IMR-90 (cell line): ENCODE data around the gene ROBO2. TPM values are rescaled to one million over a fixed set of nuclear protein-coding genes. Genes with fewer than 3 reads are reported as not detected.

ENCODE experiments used
- ATAC-seq: fragments of 200-7000 bp; cut with Tn5 transposase; 2 replicates; pipeline ENCODE4 v1.9.1; 2020; ENCODE audit warnings: low read depth, mild to moderate bottlenecking, moderate library complexity
- BruUV-seq: library from RNA; stranded (reverse); fragments of 400-500 nt; replicated peaks from 2 replicates; lab custom pipeline; 2021; lab: Mats Ljungman, UMichigan
- CTCF ChIA-PET: fragments of 300-600 bp; formaldehyde crosslinking; extraction: SDS; loops from one replicate; lab custom pipeline; 2021; ENCODE audit warnings: antibody characterized with exemption; lab: Yijun Ruan, JAX
- POLR2A ChIA-PET: fragments of 300-600 bp; sonication (Branson Sonifier 250); formaldehyde crosslinking; loops from one replicate; lab custom pipeline; 2022; ENCODE audit warnings: antibody characterized with exemption; ENCODE audit not compliant: unreplicated experiment; lab: Charles Lee
- DNase-seq: peaks from one replicate; pipeline ENCODE4 v3.0.0; 2013
- H2AFZ ChIP-seq: replicated peaks from 2 replicates; pipeline ENCODE3; 2013; ENCODE audit warnings: low read length, mild to moderate bottlenecking; ENCODE audit not compliant: poor library complexity
- H2AK5ac ChIP-seq: 2 replicates; pipeline ENCODE4 v1.6.1; 2013; ENCODE audit warnings: low read depth, low read length, inconsistent platforms
- H2AK9ac ChIP-seq: replicated peaks from 2 replicates; pipeline ENCODE3; 2013; ENCODE audit warnings: mild to moderate bottlenecking, low read depth, low read length, moderate library complexity; ENCODE audit not compliant: poor library complexity
- H2BK120ac ChIP-seq: 2 replicates; pipeline ENCODE4 v1.6.1; 2013; ENCODE audit warnings: low read depth, low read length, inconsistent platforms
- H2BK15ac ChIP-seq: 3 replicates; pipeline ENCODE4 v1.6.1; 2013; ENCODE audit warnings: low read depth, low read length, inconsistent platforms
- H2BK20ac ChIP-seq: 2 replicates; pipeline ENCODE4 v1.6.1; 2013; ENCODE audit warnings: low read depth, mild to moderate bottlenecking, inconsistent platforms, low read length, moderate library complexity
- H2BK5ac ChIP-seq: 2 replicates; pipeline ENCODE4 v1.6.1; 2013; ENCODE audit warnings: mild to moderate bottlenecking, low read depth, low read length, inconsistent platforms; ENCODE audit not compliant: poor library complexity, severe bottlenecking
- H3K14ac ChIP-seq: replicated peaks from 2 replicates; pipeline ENCODE4 v1.6.1; 2013; ENCODE audit warnings: low read depth, low read length, inconsistent platforms
- H3K18ac ChIP-seq: 2 replicates; pipeline ENCODE4 v1.6.1; 2013; ENCODE audit warnings: low read depth, low read length, control low read depth
- H3K23ac ChIP-seq: 2 replicates; pipeline ENCODE4 v1.6.1; 2013; ENCODE audit warnings: low read depth, low read length, inconsistent platforms
- H3K27ac ChIP-seq: 2 replicates; pipeline ENCODE4 v1.5.1; 2013; ENCODE audit warnings: mild to moderate bottlenecking, control low read depth, low read length; ENCODE audit not compliant: insufficient read depth
- H3K27me3 ChIP-seq: 2 replicates; pipeline ENCODE4 v1.6.1; 2013; ENCODE audit warnings: low read length; ENCODE audit not compliant: control insufficient read depth, insufficient read depth
- H3K36me3 ChIP-seq: 2 replicates; pipeline ENCODE4 v1.6.1; 2013; ENCODE audit warnings: low read length, mixed read lengths; ENCODE audit not compliant: control insufficient read depth, insufficient read depth
- H3K4ac ChIP-seq: 2 replicates; pipeline ENCODE4 v1.6.1; 2013; ENCODE audit warnings: low read depth, low read length, inconsistent platforms
- H3K4me1 ChIP-seq: 2 replicates; pipeline ENCODE4 v1.6.1; 2013; ENCODE audit warnings: low read length, mixed read lengths; ENCODE audit not compliant: control insufficient read depth, insufficient read depth
- H3K4me2 ChIP-seq: 2 replicates; pipeline ENCODE4 v1.6.1; 2013; ENCODE audit warnings: low read depth, mild to moderate bottlenecking, control low read depth, low read length, moderate library complexity
- H3K4me3 ChIP-seq: 2 replicates; pipeline ENCODE4 v1.5.1; 2013; ENCODE audit warnings: low read depth, mild to moderate bottlenecking, control low read depth, low read length, moderate library complexity; ENCODE audit not compliant: insufficient read depth
- H3K56ac ChIP-seq: 2 replicates; pipeline ENCODE4 v1.6.1; 2013; ENCODE audit warnings: low read length, inconsistent platforms; ENCODE audit not compliant: insufficient read depth; ENCODE audit errors: extremely low read depth
- H3K79me1 ChIP-seq, 2 experiments: 2 replicates each; pipeline ENCODE4 v1.6.1; 2013; ENCODE audit warnings: low read length in 2 of 2, inconsistent platforms in 1 of 2, low read depth in 1 of 2
- H3K9ac ChIP-seq: 2 replicates; pipeline ENCODE4 v1.6.1; 2013; ENCODE audit warnings: low read depth, low read length, control low read depth
- H3K9me1 ChIP-seq: 2 replicates; pipeline ENCODE4 v1.6.1; 2013; ENCODE audit warnings: low read length, inconsistent platforms; ENCODE audit not compliant: insufficient read depth
- H3K9me3 ChIP-seq: 2 replicates; pipeline ENCODE4 v1.6.1; 2013; ENCODE audit warnings: low read length; ENCODE audit not compliant: control insufficient read depth, insufficient read depth
- H4K20me1 ChIP-seq: 2 replicates; pipeline ENCODE4 v1.6.1; 2013; ENCODE audit warnings: low read length, inconsistent platforms; ENCODE audit not compliant: insufficient read depth
- H4K5ac ChIP-seq: 2 replicates; pipeline ENCODE4 v1.6.1; 2013; ENCODE audit warnings: mild to moderate bottlenecking, low read depth, low read length, control low read depth
- H4K8ac ChIP-seq, 2 experiments: 2 replicates each; pipeline ENCODE4 v1.6.1; 2013; ENCODE audit warnings: low read depth in 2 of 2, low read length in 2 of 2, control low read depth in 1 of 2, inconsistent platforms in 1 of 2
- H4K91ac ChIP-seq: 2 replicates; pipeline ENCODE4 v1.6.1; 2013; ENCODE audit warnings: low read depth, low read length, inconsistent platforms; ENCODE audit not compliant: insufficient read depth
- BHLHE40 ChIP-seq: fragments of 150-350 bp; IDR thresholded peaks from 2 replicates; pipeline ENCODE4 v1.6.1; 2016; ENCODE audit warnings: mild to moderate bottlenecking, low read depth, low read length
- MAZ ChIP-seq: IDR thresholded peaks from 2 replicates; pipeline ENCODE4 v1.6.1; 2012; ENCODE audit warnings: low read depth, mild to moderate bottlenecking, low read length, improper control_type of control experiment, moderate library complexity, borderline replicate concordance
- NFE2L2 ChIP-seq: fragments of 150-350 bp; IDR thresholded peaks from 2 replicates; pipeline ENCODE4 v1.6.1; 2016; ENCODE audit warnings: low read depth, mild to moderate bottlenecking, low read length
- POLR2A ChIP-seq: IDR thresholded peaks from 2 replicates; pipeline ENCODE4 v1.6.1; 2012; ENCODE audit warnings: mild to moderate bottlenecking, low read depth, low read length
- RFX5 ChIP-seq: IDR thresholded peaks from 2 replicates; pipeline ENCODE4 v1.8.0; 2012; ENCODE audit warnings: low read depth, mild to moderate bottlenecking, low read length, moderate library complexity
- SMC3 ChIP-seq: fragments of 150-350 bp; IDR thresholded peaks from 2 replicates; pipeline ENCODE4 v1.6.1; 2016; ENCODE audit warnings: low read depth, mild to moderate bottlenecking, antibody characterized with exemption, low read length, moderate library complexity
- WGBS, 2 experiments: methylation state at CpG; one replicate each; pipeline versions ENCODE4 v1.1.5 to v1.1.7; 2013; ENCODE audit warnings: missing lambda C conversion rate in 2 of 2; ENCODE audit not compliant: insufficient read length in 1 of 2; ENCODE audit errors: extremely low coverage in 2 of 2; 5-methylcytosine and 5-hydroxymethylcytosine counted together
- dilution Hi-C: fragments of 300-500 bp; cut with HindIII; formaldehyde crosslinking; loops from one replicate; pipeline ENCODE4 v1.14.3; 2018; ENCODE audit warnings: low sequenced_read_pairs; ENCODE audit not compliant: unreplicated experiment
- in situ Hi-C: fragments of 300-500 bp; cut with MboI; formaldehyde crosslinking; loops from 3 replicates; pipeline ENCODE4 v1.14.3; 2019; ENCODE audit warnings: low sequenced_read_pairs, inconsistent platforms, mixed read lengths
- intact Hi-C: fragments of 100-400 bp; cut with micrococcal nuclease; formaldehyde crosslinking; loops from 2 replicates; pipeline ENCODE4 v1.10.0; 2022
- polyA plus RNA-seq, 3 experiments: library from polyadenylated mRNA; depleted of rRNA; stranded (reverse); fragments of >200 nt; gene quantifications; 2 replicates each; pipeline ENCODE4 v1.2.3, GENCODE V29; 2012; ENCODE audit warnings: low replicate concordance in 1 of 3
- total RNA-seq: library from RNA; depleted of rRNA; stranded (reverse); fragments of >200 nt; gene quantifications from 2 replicates; pipeline ENCODE4 v1.2.3, GENCODE V29; 2012
- TF ChIP-seq, protein P1 (sequence below): fragments of 150-350 bp; IDR thresholded peaks from 2 replicates; pipeline ENCODE4 v1.6.1; 2016; ENCODE audit warnings: low read depth, mild to moderate bottlenecking, low read length, moderate library complexity, borderline replicate concordance

The ROBO2 gene
- total and polyA plus RNA-seq, 2 of the 4 experiments (the other 2 are of a cell fraction): 9.3 to 14.5 TPM

DNA sequence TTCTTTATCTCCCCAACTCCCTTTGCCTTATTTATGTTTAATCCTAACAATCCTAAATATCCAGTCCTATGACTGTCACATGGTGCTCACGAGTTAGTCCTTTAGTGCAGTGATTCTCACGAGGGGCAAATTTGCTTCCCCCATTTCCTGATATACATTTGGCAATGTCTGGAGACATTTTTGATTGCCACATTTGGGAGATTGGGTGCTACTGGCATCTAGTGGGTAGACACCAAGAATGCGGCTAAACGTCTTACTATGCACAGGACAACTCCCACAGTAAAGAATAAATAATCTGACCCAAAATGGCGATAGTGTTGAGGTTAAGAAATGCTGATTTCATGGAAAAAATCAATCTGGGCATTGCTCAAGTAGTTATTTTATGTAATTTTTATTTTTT lies 466.5 kb downstream of the ROBO2 start:
- Histone ChIP-seq H2BK5ac (no peak overlapping the region), H4K5ac (no peak overlapping the region), H3K79me1 (no peaks in the 10 kb centered on the region), H3K9me3 (no peaks in the 10 kb centered on the region), H3K18ac (no peak overlapping the region), H3K27ac (no peak overlapping the region), H3K23ac (no peak overlapping the region), H2AFZ (no peak overlapping the region), H3K4me2 (no peak overlapping the region), H3K4ac (no peak overlapping the region), H3K27me3 (no peaks in the 10 kb centered on the region), H3K4me3 (no peak overlapping the region), H2BK20ac (no peak overlapping the region), H2AK5ac (no peak overlapping the region), H3K9ac (no peak overlapping the region), H4K91ac (no peak overlapping the region), H4K20me1 (no peaks in the 10 kb centered on the region), H3K9me1 (no peaks in the 10 kb centered on the region), H3K56ac (no peak overlapping the region), H3K14ac (no peak overlapping the region), H2AK9ac (no peak overlapping the region), H3K4me1 (no peaks in the 10 kb centered on the region), H2BK120ac (no peak overlapping the region), H2BK15ac (no peak overlapping the region), H4K8ac (no peak overlapping the region), H3K36me3 (no peaks in the 10 kb centered on the region)
- in situ Hi-C loops (no loop called here), intact Hi-C loops (no loop called here), dilution Hi-C loops (no loop called here)
- WGBS, 2 experiments: no CpG with 5 or more reads among the region's 5 CpGs
- ChIA-PET POLR2A (no interaction called here), CTCF (no interaction called here)
- DNase-seq (no peak), ATAC-seq (no peak)
- no peak for TF ChIP-seq POLR2A
- TF ChIP-seq NFE2L2: no peak
- no peak for TF ChIP-seq RFX5
- no peak for TF ChIP-seq MAZ
- TF ChIP-seq, protein P1, sequence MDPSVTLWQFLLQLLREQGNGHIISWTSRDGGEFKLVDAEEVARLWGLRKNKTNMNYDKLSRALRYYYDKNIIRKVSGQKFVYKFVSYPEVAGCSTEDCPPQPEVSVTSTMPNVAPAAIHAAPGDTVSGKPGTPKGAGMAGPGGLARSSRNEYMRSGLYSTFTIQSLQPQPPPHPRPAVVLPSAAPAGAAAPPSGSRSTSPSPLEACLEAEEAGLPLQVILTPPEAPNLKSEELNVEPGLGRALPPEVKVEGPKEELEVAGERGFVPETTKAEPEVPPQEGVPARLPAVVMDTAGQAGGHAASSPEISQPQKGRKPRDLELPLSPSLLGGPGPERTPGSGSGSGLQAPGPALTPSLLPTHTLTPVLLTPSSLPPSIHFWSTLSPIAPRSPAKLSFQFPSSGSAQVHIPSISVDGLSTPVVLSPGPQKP: no peak
- no peak for TF ChIP-seq BHLHE40
- TF ChIP-seq SMC3: no peak
- BruUV-seq: no TSS peak
